ENCODE measurements around the gene TPPP2. TPM values are rescaled to one million over a fixed set of nuclear protein-coding genes. Genes with fewer than 3 reads are reported as not detected.
"Not testable (repeated sequence)": the region's sequence is repeated elsewhere in the genome, so short reads cannot be mapped to it uniquely, and the experiment has no call there.

TPPP2 gene
- polyA plus RNA-seq, 1 of the 3 experiments (the other 2 are of a cell fraction), result not detected

- no peak for TF ChIP-seq FOSL2 (IDR thresholded peaks at IDR 0.05; ENCODE audit: borderline replicate concordance, low read depth)
- TF ChIP-seq SMC3 (IDR thresholded peaks at IDR 0.05; ENCODE audit: low read depth, low read length), result peak; percentile 74
- TF ChIP-seq CTCF (IDR thresholded peaks at IDR 0.05), result peak; percentile 67
- peak; percentile 86 for TF ChIP-seq RAD21 (IDR thresholded peaks at IDR 0.05; ENCODE audit: low read length)
- POLR2A ChIA-PET, result interaction anchor here (0.7 to 2.2 kb wide), 2 partner anchors 25 to 32 kb away, joined by 3 to 9 read pairs; no protein-coding TSS in a partner anchor
Observed at GRCh38 chr14:21039585-21040369, 9.8 kb downstream of the TPPP2 start.

GRCh38 chr14:21040370-21040925 lies 10.4 kb downstream of the TPPP2 start:
- no peaks in the 10 kb centered on the region for H3K9me2 ChIP-seq
- H3K4me1 ChIP-seq (ENCODE audit: control insufficient read depth in 1 of 2, insufficient read depth in 2 of 2, low read depth in 1 of 2, low read length in 1 of 2), result peaks cover 13 to 20% of the 10 kb centered on the region in 2 experiments; a peak in 3 of 4 replicates
- no peaks in the 10 kb centered on the region for H3F3A ChIP-seq (replicated peaks; ENCODE audit: insufficient read depth)
- no peak overlapping the region for H3K4me2 ChIP-seq
- H3K27me3 ChIP-seq (ENCODE audit: insufficient read depth), result no peaks in the 10 kb centered on the region
- no peaks in the 10 kb centered on the region for H4K20me1 ChIP-seq (ENCODE audit: insufficient read depth)
- CTCF ChIA-PET, result interaction anchor here (0.6 to 7.0 kb wide), 28 partner anchors 8 to 697 kb away, joined by 3 to 248 read pairs (median 6); partner anchors contain the start of genes ARHGEF40, NDRG2, PARP2 and SLC39A2
- no peak for DNase-seq
- H3K36me3 ChIP-seq (replicated peaks in 1 of 2; ENCODE audit: control insufficient read depth in 1 of 2, insufficient read depth in 2 of 2, low read length in 1 of 2), result no peaks in the 10 kb centered on the region
- no peaks in the 10 kb centered on the region for H3K9me3 ChIP-seq
- no peaks in the 10 kb centered on the region for H3K79me2 ChIP-seq (ENCODE audit: insufficient read depth)
- H2AFZ ChIP-seq (ENCODE audit: low read depth), result no peak overlapping the region
- H3K27ac ChIP-seq (ENCODE audit: low read depth in 2 of 2, low read length in 1 of 2), result no peak overlapping the region
- TF ChIP-seq MAX (IDR thresholded peaks at IDR 0.05; ENCODE audit: low read depth), result no peak
- no peak for TF ChIP-seq MEF2A (IDR thresholded peaks at IDR 0.05; ENCODE audit: borderline replicate concordance, low read depth)
- TF ChIP-seq RAD21 (IDR thresholded peaks at IDR 0.05; ENCODE audit: low read length), result no peak
- TF ChIP-seq YY1 (IDR thresholded peaks at IDR 0.05; ENCODE audit: low read depth), result no peak
- no peak for TF ChIP-seq EZH2phosphoT487 (IDR thresholded peaks at IDR 0.05; ENCODE audit: borderline replicate concordance, low read depth)
- no peak overlapping the region; a peak in 1 of 4 replicates for H3K4me3 ChIP-seq (ENCODE audit: low read depth in 2 of 2, low read length in 1 of 2)
- WGBS (ENCODE audit: low lambda C conversion rate), result 84% methylated on average over 8 of the region's 8 CpGs
- POLR2A ChIA-PET, result interaction anchor here (0.7 to 2.2 kb wide), 2 partner anchors 26 to 31 kb away, joined by 3 to 9 read pairs; no protein-coding TSS in a partner anchor
- no peak overlapping the region for H3K9ac ChIP-seq

More at GRCh38 chr14:21039585-21040369, 9.8 kb downstream of the TPPP2 start:
- peak; percentile 56 for DNase-seq
- Histone ChIP-seq H4K20me1 (ENCODE audit: insufficient read depth) (no peaks in the 10 kb centered on the region), H3F3A (replicated peaks; ENCODE audit: insufficient read depth) (no peaks in the 10 kb centered on the region), H3K27ac (ENCODE audit: low read depth in 2 of 2, low read length in 1 of 2) (no peak overlapping the region), H3K9ac (no peak overlapping the region), H3K79me2 (ENCODE audit: insufficient read depth) (no peaks in the 10 kb centered on the region), H3K4me2 (no peak overlapping the region), H3K27me3 (ENCODE audit: insufficient read depth) (no peaks in the 10 kb centered on the region; the same call in 1 of the 2 replicates), H3K9me2 (no peaks in the 10 kb centered on the region), H3K36me3 (replicated peaks in 1 of 2; ENCODE audit: control insufficient read depth in 1 of 2, insufficient read depth in 2 of 2, low read length in 1 of 2) (no peaks in the 10 kb centered on the region), H3K4me1 (ENCODE audit: control insufficient read depth in 1 of 2, insufficient read depth in 2 of 2, low read depth in 1 of 2, low read length in 1 of 2) (peaks cover 13 to 20% of the 10 kb centered on the region in 2 experiments; a peak in 3 of 4 replicates), H3K9me3 (no peaks in the 10 kb centered on the region), H3K4me3 (ENCODE audit: low read depth in 2 of 2, low read length in 1 of 2) (no peak overlapping the region; a peak in 1 of 4 replicates), H2AFZ (ENCODE audit: low read depth) (no peak overlapping the region)
- CTCF ChIA-PET, result interaction anchor here (0.6 to 7.0 kb wide), 29 partner anchors 9 to 696 kb away, joined by 3 to 248 read pairs (median 6); partner anchors contain the start of genes ARHGEF40, NDRG2, PARP2 and SLC39A2
- 67% methylated on average over 7 of the region's 8 CpGs for WGBS (ENCODE audit: low lambda C conversion rate)

GRCh38 chr14:21040941-21041340 lies 10.9 kb downstream of the TPPP2 start:
- not testable (repeated sequence) for H3K9me2 ChIP-seq; DNase-seq; H3K27ac ChIP-seq (ENCODE audit: low read depth in 2 of 2, low read length in 1 of 2); H3K4me3 ChIP-seq (ENCODE audit: low read depth in 2 of 2, low read length in 1 of 2); H3K27me3 ChIP-seq (ENCODE audit: insufficient read depth); H3K9ac ChIP-seq; H3F3A ChIP-seq (replicated peaks; ENCODE audit: insufficient read depth); H4K20me1 ChIP-seq (ENCODE audit: insufficient read depth); H2AFZ ChIP-seq (ENCODE audit: low read depth); H3K36me3 ChIP-seq (replicated peaks in 1 of 2; ENCODE audit: control insufficient read depth in 1 of 2, insufficient read depth in 2 of 2, low read length in 1 of 2); H3K79me2 ChIP-seq (ENCODE audit: insufficient read depth); H3K9me3 ChIP-seq; H3K4me2 ChIP-seq
- WGBS (ENCODE audit: low lambda C conversion rate), result 66% methylated on average over 3 of the region's 3 CpGs
- peaks cover 13 to 20% of the 10 kb centered on the region in 2 experiments; a peak in 3 of 4 replicates for H3K4me1 ChIP-seq (ENCODE audit: control insufficient read depth in 1 of 2, insufficient read depth in 2 of 2, low read depth in 1 of 2, low read length in 1 of 2)
- CTCF ChIA-PET, result interaction anchor here (0.8 to 7.0 kb wide), 15 partner anchors 7 to 71 kb away, joined by 3 to 248 read pairs (median 8); partner anchors contain the start of genes NDRG2, SLC39A2 and TPPP2
- POLR2A ChIA-PET, result interaction anchor here (2.2 kb wide), 1 partner anchor 26 kb away, joined by 9 read pairs; no protein-coding TSS in a partner anchor
